ENCODE data around the gene UGCG.
A peak's percentile ranks its signal among the peaks of the same experiment; 100 is the strongest.
"Not testable (repeated sequence)": the region's sequence is repeated elsewhere in the genome, so short reads cannot be mapped to it uniquely, and the experiment has no call there.

The UGCG gene

DNA sequence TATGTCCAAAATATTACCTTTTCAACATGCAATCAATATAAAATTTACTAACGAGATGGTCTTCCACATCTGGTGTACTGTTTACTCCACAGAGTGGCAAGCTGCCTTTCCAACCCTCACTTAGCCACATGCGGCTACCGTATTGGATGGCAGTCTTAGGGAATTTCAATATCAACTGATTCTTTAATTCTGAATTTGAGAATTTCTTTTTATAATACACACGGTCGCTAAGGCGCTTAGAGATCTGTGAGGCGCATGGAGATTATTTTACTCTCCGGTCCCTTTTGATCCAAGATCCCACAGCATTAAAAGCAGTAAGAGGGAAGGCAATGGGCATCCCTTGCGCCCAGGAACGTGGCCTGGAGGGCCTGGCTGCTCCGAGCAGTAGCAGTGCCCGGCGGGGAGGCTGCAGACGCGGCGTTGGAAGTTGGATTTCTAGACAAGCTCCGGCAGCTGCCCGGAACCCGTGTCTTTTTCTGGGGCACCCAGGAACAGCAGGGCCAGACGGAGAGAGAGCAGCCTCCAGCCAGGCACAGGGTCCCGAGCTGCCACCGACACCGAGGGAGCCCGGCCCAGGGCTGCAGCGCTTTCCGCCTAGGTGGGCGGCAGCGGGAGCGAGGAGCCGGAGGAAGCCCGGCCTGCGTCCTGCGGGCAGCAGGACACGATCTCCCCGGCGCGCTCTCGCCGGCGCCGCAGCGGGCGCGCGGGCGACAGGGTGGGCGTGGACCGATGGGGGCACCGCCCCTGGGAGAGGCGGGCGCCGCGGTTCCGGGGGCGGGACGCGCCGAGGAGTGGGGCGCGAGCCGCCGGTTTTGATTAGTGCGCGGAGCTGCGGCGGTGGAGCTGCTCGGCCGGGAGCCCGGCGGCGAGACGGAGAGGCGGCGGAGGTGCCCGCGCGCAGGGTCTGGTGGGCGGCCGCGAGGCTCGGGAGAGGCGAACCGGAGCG lies at the start of gene UGCG:
Gene UGCG (plus strand): TSS at position 819 of the 946 bp plus-strand sequence. CDS start 402 bp downstream, outside the sequence.
- peak; percentile 80 for DNase-seq (ENCODE audit: low read depth)

DNA sequence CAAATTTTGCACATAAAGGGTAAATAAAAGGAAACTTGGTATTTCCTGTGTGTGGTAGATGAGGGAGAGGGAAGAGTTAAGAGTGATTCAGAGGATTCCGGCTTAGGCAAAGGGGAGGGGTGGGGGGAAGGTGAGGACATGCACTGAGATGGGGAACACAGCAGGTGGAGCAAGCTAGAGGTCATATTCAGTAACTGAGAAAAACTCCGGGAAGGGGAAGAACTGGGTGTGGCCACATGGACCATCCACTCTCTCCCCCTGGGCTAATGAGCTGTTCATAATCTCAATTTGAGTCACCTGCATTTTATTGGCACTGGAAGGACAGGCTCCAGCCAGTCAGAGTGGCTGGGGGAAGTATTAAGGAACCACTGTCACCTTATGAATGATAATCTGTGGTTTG lies 45.1 kb upstream of the UGCG start:
- no peak for DNase-seq (ENCODE audit: low read depth)

DNA sequence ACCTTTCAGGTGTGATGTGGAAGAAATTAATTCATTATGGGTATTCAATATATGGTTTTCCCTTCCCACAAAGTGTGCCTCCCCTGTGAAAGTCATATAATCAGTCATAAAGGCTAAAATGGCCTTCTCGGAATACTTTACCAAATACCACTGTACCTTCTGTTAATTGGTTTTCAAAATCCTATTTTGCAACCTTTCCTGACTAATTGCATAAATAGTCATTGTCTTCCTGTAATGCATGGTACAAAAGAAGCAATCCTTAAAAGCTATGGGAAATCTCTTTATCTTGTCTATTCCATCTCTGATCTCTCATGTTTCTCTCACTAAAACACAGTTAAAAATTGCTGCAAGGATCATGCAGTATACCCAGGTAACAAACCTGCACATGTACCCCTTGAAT lies 44.3 kb upstream of the UGCG start:
- DNase-seq (ENCODE audit: low read depth), result no peak

DNA sequence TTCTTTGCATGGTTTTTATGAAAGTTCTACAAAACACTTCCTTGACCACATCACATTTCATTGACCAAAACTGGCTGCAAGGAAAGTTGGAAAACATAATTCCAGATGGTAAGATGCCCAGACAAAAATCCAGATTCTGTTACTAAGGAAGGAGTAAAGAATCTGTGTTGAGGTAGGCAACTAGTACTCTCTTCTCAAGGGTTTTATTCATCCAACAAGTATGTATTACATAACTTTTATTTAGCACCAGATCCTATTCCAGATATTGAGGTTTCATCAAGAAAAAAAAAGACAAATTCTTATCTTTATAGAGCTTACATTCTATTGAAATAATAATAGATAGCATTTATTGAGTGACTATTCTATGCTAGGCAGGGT lies 43.2 kb upstream of the UGCG start:
- DNase-seq (ENCODE audit: low read depth), result no peak

DNA sequence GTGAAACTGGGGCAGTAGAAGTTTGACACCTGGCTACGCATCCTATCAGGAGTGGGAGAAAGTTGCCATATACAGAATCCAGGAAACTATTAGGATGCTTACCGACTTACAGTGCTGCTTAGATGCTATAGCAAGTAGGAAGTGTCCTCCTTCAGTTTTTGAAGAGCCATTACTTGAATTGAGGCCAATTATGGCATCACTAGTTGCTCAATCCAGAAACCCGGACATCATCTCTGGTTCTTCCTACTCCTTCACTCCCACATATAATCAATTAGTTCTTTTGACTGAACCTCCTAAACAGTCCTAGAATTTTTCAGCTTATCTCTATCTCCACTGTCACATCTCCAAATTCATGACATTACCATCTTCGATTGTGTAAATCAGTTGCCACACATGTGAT lies 41.8 kb upstream of the UGCG start:
- DNase-seq (ENCODE audit: low read depth), result no peak

DNA sequence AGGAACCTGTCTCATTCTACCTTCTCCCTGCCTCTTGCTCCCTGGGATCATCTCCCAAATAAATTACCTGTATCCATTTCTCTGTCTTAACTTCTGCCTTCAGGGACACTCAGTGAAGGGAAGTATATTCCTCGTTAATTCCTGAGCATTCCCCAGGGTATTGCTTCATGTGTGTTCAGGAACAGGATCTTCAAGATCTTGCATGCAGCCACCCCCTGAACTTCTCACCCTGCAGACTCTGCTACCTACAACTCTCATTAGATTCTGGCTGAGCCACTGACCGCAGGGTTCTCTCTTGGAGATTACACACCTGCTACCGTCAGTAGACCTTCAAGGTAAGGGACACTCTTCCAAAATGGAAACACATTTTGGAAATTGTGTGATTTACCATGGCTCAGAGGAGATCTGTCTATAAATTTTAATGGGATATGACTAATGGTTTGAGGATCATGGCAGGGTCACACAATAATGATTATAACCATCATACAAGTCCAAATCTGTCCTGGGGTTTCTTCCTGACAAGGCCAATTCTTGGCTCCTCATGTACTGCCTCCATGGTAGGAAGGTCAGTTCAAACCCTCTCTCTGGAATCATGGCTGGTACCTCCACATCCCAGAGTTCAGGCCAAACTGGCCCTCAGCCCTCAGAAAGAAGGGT lies 38.9 kb upstream of the UGCG start:
- DNase-seq (ENCODE audit: low read depth), result no peak

DNA sequence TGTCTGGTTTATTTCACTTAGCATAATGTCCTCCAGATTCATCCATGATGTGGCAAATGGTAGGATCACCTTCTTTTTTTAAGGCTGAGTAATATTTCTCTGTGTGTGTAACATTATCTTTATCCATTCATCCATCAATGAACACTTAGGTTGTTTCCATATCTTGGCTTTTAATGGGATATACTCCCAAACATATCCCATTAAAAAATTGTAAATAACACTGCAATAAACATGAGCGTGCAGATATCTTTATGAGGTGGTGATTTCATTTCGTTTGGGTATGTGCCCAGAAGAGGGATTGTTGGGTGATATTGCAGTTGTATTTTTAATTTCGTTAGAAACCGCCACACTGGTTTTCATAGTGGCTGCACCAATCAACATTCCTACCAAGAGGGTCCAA lies 36.2 kb upstream of the UGCG start:
- DNase-seq (ENCODE audit: low read depth), result no peak

DNA sequence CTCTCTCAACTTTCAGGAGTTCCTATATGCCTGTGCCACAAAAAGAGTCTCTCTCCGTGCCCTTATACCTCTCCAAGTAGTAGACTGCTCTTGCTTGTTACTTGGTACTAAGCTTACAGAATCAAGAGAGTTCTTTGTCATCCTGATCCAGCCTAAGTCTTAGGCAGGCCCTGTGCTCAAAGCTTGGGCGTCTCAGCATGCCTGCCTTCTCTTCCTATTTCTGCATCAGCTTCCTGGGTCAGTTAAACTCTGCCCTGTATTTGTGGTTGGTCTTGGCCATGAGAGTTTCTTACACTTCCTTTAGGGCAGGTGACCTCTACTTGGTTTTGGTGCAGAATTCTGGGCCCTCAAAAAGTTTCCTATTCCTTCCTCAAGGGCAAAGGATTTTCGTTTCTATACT lies 33.0 kb upstream of the UGCG start:
- DNase-seq (ENCODE audit: low read depth), result no peak

DNA sequence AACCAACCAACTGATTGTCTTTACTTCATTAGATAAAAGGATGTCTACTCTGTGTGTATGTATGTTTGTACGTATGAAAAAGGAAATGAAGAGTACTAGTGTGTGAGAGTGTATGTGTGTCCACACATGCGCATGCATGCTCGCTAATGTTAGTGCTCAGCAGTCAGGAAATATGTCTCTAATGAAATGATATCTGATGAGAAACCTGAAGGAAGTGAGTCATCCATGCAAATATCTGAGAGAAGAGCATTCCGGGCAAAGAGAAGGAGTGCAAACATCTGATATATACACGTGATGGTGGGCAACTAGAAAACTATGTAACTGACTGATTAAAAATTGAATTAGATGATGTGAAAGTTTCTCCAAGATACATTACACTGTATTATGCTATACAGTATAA lies 29.6 kb upstream of the UGCG start:
- no peak for DNase-seq (ENCODE audit: low read depth)

DNA sequence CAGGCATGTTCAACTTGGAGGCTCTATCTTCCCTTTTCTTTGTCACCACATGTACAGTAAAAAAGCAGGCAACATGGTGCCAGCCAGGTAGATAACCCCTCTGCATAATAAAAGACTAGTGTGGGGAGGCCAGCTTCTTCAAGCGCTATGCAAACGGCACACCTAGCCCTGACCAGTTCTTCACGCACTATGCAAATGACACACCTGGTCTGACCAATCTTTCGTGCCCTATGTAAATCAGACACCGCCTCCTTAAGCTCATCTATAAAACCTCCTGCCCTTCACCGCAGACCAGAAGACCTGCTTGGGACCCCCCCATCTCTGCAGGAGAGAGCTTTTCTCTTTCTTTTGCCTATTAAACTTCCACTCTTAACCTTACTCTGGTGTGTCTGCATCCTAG lies 28.1 kb upstream of the UGCG start:
- no peak for DNase-seq (ENCODE audit: low read depth)

DNA sequence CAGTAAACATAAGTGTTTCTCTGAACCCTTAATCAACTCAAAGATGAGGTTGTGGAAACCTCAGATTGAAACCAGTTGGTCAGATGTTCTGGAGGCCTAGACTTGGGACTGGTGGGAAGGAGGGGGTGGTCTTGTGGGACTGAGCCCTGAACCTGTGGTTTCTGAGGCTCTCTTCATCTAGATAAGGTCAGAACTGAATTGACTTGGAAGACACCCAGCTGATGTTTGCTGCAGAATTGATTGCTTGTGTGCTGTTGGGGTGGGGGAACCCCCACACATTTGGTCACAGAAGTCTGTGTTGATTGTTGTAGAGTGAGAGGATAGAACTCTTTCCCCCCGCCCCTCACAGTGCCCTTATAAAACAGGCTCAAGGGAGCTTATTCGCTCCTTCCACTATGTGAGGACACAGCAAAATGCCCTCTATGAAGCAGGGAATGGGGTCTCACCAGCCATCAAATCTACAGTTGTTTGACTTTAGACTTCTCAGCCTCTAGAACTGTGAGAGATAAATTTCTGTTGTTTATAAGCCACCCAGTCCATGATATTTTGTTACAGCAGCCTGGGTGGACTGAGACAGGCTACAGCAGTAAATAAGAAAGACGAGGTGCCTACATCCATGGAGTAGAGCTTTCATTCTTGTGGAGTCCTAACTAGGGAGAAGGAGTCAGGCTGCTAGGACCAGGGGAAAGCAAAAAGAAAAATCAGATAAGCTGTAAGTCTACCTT lies 25.7 kb upstream of the UGCG start:
- DNase-seq (ENCODE audit: low read depth), result no peak

DNA sequence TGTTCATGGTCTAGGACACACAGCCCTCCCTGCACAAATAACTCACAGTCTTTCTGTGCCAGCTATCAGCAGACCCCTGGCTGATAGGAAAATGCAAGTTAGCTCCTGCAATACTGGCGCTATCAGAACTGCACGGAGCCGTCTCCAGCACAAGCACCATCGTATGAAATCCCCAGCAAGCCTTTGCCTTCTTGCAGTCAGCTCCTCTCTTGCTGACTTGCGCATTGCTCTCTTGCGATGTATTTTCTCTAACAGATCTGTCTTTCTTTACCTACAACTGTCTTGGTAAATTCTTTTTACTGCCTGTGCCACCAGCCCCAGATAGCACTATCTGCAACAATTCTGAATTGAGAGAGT lies 25.1 kb upstream of the UGCG start:
- DNase-seq (ENCODE audit: low read depth), result no peak

DNA sequence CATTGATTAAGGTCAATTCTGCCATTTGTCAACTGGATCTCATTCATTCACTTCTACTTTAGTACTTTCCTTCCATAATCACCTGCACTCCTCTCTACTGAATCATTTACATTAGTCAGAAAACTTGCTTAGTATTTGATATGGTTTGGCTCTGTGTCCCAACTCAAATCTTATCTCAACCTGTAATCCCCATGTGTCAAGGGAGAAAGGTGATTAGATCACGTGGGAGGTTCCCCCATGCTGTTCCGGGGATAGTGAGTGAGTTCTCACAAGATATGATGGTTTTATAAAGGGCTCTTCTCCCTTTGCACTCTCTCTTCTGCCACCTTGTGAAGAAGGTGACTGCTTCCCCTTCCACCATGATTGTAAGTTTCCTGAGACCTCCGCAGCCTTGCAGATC lies 23.7 kb upstream of the UGCG start:
- no peak for DNase-seq (ENCODE audit: low read depth)

DNA sequence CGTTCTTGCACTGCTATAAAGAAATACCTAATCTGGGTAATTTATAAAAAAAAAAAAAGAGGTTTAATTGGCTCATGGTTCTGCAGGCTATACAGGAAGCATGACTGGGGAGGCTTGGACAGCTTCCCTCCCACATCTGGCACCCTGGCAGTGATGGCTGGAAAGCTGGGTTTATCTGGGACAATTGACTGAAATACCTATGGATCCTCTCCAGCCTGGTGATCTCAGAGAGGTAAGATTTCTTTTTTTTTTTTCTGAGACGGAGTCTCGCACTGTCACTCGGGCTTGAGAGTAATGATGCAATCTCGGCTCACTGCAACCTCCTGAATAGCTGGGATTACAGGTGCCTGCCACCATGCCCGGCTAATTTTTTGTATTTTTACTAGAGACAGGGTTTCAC lies 22.7 kb upstream of the UGCG start:
- no peak for DNase-seq (ENCODE audit: low read depth)

DNA sequence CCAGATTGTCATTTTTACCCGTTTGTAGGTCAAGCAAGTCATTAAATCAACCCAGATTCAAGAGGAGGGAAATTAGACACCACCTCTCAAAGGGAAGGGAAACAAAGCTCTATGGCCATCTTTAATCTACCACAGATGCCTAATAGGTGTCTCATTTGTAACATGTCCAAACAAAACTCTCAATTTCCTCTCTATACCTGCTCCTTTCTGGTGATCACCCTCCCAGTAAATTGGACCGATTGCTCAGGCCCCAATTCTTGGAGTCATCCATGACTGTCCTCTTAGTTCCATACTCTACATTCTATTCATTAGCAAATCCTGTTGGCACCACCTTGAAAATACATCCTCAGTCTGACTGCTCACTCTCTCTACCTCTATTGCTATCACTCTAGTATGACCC lies 22.1 kb upstream of the UGCG start:
- DNase-seq (ENCODE audit: low read depth), result no peak

DNA sequence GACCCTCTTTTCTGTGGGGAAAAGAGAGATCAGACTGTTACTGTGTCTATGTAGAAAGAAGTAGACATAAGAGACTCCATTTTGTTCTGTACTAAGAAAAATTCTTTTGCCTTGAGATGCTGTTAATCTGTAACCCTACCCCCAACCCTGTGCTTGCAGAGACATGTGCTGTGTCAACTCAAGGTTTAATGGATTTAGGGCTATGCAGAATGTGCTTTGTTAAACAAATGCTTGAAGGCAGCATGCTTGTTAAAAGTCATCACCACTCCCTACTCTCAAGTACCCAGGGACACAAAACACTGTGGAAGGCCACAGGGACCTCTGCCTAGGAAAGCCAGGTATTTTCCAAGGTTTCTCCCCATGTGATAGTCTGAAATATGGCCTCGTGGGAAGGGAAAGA lies 21.3 kb upstream of the UGCG start:
- DNase-seq (ENCODE audit: low read depth), result not testable (repeated sequence)

DNA sequence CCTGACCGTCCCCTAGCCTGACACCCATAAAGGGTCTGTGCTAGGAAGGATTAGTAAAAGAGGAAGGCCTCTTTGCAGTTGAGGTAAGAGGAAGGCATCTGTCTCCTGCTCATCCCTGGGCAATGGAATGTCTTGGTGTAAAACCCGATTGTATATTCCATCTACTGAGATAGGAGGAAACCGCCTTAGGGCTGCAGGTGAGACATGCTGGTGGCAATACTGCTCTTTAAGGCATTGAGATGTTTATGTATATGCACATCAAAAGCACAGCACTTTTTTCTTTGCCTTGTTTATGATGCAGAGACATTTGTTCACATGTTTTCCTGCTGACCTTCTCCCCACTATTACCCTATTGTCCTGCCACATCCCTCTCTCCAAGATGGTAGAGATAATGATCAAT lies 20.9 kb upstream of the UGCG start:
- DNase-seq (ENCODE audit: low read depth), result not testable (repeated sequence)

DNA sequence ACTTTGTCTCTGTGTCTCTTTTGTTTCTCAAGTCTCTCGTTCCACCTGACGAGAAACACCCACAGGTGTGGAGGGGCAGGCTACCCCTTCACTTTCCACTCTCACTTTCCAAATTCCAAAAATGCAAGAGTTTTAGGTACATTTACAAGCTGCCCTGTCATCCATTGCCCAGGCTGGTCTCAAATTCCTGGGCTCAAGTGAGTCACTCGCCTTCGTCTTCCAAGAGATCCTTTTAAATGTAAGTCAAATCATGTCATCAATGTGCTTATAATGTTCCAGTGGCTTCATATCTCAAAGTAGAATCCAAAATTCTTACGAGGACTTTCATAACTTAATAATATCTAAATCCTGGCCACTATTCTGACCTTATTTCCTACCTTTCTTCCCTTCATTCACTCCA lies 20.4 kb upstream of the UGCG start:
- no peak for DNase-seq (ENCODE audit: low read depth)

DNA sequence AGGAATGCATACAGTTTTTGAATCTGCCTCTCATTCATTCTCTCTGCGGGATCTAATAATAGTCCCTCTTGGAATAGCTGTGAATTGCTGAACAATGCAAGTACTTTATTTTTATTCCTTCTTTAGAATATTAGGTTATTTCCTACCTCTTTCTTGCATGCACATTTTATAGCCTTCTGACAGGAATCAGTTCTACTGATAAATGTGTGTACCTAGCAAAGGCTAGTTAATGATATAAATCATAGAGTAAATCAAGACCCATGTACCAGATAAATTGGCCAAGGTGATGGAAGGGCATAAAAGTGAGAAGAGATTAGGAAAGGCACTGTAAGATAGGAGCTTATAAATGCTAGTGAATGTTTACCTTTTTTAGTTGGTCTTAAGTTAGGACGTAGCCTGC lies 19.2 kb upstream of the UGCG start:
- no peak for DNase-seq (ENCODE audit: low read depth)

DNA sequence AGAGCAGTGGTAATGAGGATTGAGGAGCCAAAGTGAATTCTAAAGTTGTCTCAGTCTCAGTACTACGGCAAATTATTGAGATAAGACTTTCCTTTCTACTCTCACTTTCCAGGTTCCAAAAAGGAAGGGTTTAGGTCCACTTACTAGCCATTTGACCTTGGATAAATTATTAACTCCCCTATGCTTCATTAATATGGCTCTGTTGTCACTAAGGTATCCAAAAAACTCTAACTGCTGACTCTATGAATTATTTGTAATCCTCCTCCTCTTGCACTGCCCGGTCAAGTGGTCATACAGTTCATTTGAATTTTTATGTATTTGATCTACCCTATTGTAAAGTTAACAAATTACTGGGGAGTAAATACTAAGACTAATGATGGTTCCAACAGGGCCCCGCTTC lies 17.7 kb upstream of the UGCG start:
- DNase-seq (ENCODE audit: low read depth), result no peak

DNA sequence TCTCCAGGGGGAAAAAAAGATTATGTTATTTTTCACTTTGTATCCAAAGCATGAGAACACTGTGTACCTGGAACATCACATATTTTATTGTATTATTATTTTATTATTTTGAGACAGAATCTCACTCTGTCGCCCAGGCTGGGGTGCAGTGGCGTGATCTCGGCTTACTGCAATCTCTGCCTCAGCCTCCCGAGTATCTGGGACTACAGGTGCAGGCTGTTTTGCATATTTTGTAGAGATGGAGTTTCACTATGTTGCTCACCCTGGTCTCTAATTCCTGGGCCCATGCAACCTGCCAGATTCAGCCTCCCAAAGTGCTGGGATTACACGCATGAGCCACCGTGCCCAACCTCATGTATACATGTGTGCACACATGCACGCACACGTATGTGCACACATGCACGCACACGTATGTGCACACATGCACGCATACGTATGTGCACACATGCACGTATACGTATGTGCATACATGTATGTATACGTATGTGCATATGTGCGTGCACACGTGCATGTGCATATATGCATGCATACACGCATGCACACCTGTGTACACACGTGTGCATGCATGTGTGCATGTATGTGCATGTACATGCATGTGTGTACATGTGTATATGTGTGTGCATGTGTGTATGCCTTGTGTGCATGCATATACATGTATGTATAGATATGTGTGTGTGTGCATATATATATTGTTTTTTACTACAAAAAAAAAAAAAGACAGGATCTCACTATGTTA lies 9.5 kb upstream of the UGCG start:
- DNase-seq (ENCODE audit: low read depth), result no peak

DNA sequence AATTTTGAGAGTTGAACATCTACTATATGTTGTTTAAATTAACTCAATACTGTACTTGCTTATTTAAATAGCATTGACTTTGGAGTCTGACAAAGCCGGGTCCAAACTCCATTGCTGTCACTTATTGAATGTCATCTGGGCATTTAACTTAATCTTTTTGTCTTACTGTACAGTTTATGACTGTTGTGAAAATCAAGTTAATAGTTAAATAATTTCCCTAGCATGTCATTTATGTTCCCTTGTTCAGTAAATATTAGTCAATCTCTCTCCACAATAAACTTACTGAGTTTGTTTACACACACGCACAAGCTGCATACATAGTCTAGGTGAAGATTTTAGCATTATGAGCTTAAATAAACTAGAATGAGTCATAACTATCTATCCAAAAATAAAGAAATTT lies 6.3 kb upstream of the UGCG start:
- no peak for DNase-seq (ENCODE audit: low read depth)
